ENCODE data around the gene RPL39L. TPM values are rescaled to one million over a fixed set of nuclear protein-coding genes. Genes with fewer than 3 reads are reported as not detected.

Gene RPL39L
- total RNA-seq, 1 experiment from 2014 or later, result 62.9 TPM

DNA sequence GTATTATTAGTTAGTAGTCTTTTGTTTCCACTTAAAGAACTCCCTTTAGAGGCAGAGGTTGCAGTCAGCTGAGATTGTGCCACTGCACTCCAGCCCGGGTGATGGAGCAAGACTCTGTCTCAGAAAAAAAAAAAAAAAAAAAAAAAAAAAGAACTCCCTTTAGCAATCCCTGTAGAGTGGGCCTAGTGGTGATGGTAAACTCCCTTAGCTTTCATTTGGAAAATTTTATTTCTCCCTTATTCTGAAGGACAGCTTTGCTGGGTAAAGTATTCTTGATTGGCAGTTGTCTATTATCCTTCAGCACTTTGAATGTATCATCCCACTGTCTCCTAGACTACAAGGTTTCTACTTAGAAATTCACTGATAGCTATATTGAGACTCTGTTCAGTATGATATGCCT, 46.0 kb downstream of the RPL39L start:
- no peaks in the 10 kb centered on the region for H3K27me3 ChIP-seq (ENCODE audit: control insufficient read depth, insufficient read depth, low read length)

DNA sequence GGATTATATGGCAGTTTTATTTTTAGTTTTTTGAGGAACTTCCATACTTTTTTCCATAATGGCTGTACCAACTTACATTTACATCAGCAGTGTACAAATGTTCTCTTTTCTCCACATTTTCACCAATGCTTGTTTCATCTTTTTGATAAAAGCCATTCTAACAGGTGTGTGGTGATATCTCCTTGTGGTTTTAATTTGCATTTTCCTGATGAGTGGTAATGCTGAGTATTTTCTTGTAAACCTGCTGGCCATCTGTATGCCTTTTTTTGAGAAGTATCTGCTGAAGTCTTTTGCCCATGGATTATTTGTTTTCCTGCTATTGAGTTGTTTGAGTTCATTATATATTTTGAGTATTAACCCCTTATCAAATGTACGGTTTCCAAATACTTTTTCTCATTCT, 50.6 kb downstream of the RPL39L start:
- H3K36me3 ChIP-seq (replicated peaks; ENCODE audit: control insufficient read depth, insufficient read depth, low read length), result no peaks in the 10 kb centered on the region
- no peak overlapping the region for H3K4me3 ChIP-seq (ENCODE audit: insufficient read depth, low read depth, low read length)
- H3K27me3 ChIP-seq (ENCODE audit: control insufficient read depth, insufficient read depth, low read length), result no peaks in the 10 kb centered on the region
- DNase-seq, result no peak

More for the DNA sequence above, 46.0 kb downstream of the RPL39L start:
- no peak for DNase-seq
- Histone ChIP-seq H3K4me3 (ENCODE audit: insufficient read depth, low read depth, low read length) (no peak overlapping the region), H3K36me3 (replicated peaks; ENCODE audit: control insufficient read depth, insufficient read depth, low read length) (no peaks in the 10 kb centered on the region)

DNA sequence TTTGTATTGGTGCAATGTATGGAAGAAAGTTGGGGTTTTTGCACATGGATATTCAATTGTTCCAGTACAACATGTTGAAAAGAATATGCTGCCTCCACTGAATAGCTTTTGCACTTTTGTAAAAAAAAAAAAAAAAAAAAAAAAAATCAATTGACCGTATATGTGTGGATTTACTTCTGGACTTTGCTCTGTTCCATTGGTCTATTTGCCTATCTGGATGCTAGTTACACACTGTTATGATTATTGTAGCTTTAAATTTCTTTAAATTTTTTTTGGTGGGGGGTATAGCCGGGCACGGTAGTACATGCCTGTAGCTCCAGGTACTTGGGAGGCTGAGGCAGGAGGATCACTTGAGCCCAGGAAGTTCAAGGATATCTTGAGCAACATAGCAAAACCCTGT, 52.5 kb downstream of the RPL39L start:
- Histone ChIP-seq H3K27me3 (ENCODE audit: control insufficient read depth, insufficient read depth, low read length) (no peaks in the 10 kb centered on the region), H3K4me3 (ENCODE audit: insufficient read depth, low read depth, low read length) (no peak overlapping the region), H3K36me3 (replicated peaks; ENCODE audit: control insufficient read depth, insufficient read depth, low read length) (no peaks in the 10 kb centered on the region)
- DNase-seq, result no peak

DNA sequence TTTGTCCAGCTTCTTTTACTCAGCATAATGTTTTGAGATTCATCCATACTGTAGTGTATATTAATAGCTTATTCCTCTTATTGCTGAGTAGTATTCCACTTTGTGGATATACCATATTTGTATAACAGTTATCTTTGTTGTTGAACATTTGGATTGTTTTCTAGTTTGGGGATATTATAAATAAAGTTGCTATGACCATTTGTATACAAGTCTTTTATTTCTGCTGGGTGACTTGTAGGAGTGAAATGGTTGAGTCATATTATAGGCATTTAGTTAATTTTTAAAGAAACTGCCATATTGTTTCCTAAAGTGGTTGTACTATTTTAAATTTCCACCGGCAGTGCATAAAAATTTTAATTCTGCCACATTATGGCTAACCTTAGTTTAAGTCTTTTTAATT, 53.4 kb downstream of the RPL39L start:
- H3K36me3 ChIP-seq (replicated peaks; ENCODE audit: control insufficient read depth, insufficient read depth, low read length), result no peaks in the 10 kb centered on the region
- DNase-seq, result no peak
- no peaks in the 10 kb centered on the region for H3K27me3 ChIP-seq (ENCODE audit: control insufficient read depth, insufficient read depth, low read length)
- no peak overlapping the region for H3K4me3 ChIP-seq (ENCODE audit: insufficient read depth, low read depth, low read length)

DNA sequence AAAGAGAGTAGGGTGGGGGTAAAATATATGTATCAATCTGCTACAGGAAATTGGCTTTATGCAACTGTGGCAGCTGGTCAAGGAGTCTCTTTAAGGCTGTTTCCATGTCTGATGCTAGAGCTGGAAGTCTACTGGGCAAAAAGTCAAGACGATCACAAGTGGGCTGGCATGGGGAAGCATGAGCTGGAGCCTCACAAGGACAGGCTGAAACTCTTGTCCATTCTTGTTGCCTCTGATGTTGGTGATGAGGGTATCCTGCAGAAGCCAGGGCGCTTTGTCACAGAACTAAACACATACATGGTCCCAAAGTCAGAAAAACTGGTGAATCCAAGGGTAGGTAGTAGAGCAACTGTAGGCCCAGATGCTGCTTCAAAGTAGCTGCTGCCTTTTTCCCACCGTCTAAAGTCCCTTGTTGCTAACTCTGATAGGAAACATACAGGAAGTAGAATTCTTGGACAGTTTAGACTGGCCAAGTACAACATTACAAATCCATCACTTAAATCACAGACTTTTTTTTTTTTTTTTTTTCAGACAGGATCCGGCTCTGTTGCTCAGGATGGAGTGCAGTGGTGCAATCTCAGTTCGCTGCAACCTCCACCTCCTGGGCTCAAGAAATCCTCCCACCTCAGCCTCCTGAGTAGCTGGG, 54.2 kb downstream of the RPL39L start:
- H3K4me3 ChIP-seq (ENCODE audit: insufficient read depth, low read depth, low read length), result no peak overlapping the region
- H3K36me3 ChIP-seq (replicated peaks; ENCODE audit: control insufficient read depth, insufficient read depth, low read length), result no peaks in the 10 kb centered on the region
- H3K27me3 ChIP-seq (ENCODE audit: control insufficient read depth, insufficient read depth, low read length), result no peaks in the 10 kb centered on the region
- DNase-seq, result no peak

DNA sequence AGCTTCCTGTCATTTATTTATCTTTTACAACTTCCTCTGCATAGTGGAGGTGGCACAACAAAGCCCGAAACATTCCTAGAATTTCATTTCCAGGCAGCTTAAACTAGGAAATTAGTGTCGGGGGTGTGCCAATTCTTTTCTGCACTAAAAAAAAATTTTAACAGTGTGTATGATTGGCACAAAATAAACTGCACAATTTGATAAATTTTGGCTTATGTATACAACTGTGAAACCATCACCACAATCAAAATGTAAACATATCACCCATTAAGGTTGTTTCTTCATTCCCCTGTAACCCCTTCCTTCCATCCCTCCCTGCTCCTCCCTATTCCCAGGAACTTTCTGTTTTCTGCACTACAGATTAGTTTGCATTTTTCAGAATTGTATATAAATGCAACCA, 54.7 kb downstream of the RPL39L start:
- no peak overlapping the region for H3K4me3 ChIP-seq (ENCODE audit: insufficient read depth, low read depth, low read length)
- H3K36me3 ChIP-seq (replicated peaks; ENCODE audit: control insufficient read depth, insufficient read depth, low read length), result no peaks in the 10 kb centered on the region
- no peak for DNase-seq

DNA sequence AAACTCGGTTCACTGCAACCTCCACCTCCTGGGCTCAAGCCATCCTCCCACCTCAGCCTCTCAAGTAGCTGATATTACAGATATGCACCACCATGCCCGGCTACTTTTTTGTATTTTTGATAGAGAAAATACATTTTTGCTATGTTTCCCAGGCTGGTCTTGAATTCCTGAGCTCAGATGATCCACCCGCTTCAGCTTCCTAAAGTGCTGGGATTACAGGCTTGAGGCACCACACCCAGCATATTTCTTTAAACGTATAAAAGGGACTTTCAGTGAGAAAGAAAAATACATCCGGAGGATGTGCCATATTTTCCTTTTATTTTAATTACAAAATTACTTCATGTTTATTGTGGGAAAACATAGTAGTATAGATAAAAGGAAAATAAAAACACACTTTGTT, 55.2 kb downstream of the RPL39L start:
- no peaks in the 10 kb centered on the region for H3K27me3 ChIP-seq (ENCODE audit: control insufficient read depth, insufficient read depth, low read length)
- no peak for DNase-seq
- no peak overlapping the region for H3K4me3 ChIP-seq (ENCODE audit: insufficient read depth, low read depth, low read length)

More for the DNA sequence above, 54.7 kb downstream of the RPL39L start:
- no peaks in the 10 kb centered on the region for H3K27me3 ChIP-seq (ENCODE audit: control insufficient read depth, insufficient read depth, low read length)

DNA sequence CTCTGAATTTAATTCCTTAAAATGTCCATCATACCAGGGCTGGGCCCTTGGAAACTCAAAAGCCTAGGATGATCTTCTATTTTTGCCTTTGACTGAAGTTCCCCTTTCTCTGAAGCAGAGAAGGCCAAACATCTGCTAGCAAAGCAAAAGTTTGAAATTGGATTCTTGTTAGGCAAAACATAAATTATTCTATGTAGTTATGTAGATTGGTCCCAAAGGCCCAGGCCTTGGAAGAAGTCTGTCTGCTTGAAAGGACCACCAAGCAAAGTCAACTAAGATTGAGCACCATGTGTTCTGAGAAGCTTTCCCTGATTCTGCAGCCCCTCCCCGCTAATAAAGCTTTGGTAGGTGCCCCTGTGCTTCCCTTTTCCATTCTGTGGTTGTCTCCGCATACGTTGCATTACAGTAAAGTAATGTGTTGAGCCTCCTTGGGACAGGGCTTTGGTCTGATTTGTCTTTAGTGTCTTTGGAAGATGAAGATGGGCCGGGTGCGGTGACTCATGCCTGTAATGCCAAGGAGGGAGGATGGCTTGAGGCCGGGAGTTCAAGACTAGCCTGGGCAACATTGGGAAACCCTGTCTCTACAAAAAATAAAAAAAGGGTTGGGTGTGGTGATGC, 56.4 kb downstream of the RPL39L start:
- DNase-seq, result no peak
- H3K36me3 ChIP-seq (replicated peaks; ENCODE audit: control insufficient read depth, insufficient read depth, low read length), result no peaks in the 10 kb centered on the region; the same call in 1 of the 2 replicates
- H3K27me3 ChIP-seq (ENCODE audit: control insufficient read depth, insufficient read depth, low read length), result no peaks in the 10 kb centered on the region
- no peak overlapping the region for H3K4me3 ChIP-seq (ENCODE audit: insufficient read depth, low read depth, low read length)

More for the DNA sequence above, 55.2 kb downstream of the RPL39L start:
- no peaks in the 10 kb centered on the region for H3K36me3 ChIP-seq (replicated peaks; ENCODE audit: control insufficient read depth, insufficient read depth, low read length)

DNA sequence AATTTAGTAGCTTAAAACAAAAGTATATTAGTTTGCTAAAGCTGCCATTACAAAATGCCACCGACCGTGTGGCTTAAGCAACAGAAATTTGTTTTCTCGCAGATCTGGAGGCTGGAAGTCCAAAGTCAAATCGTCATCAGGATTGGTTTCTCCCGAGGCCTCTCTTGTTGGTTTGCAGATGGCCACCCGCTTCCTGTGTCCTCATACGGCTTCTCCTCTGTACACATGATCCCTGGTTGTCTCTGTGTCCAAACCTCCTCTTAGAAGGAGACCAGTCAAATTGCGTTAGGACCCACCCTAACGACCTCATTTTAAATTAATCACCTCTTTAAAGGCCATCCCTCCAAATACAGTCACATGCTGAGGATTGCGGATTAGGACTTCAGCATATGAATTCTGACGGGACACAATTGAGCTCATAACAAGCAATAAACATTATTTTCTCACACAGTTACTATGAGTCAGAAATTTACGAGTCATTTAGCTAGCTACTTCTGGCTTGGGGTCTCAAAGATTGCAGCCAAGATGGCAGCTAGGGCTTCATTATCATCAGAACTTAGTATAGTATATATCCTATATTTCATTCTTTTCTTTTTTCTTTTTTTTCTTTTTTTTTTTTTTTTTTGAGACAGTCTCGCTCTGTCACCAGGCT, 58.4 kb downstream of the RPL39L start:
- H3K27me3 ChIP-seq (ENCODE audit: control insufficient read depth, insufficient read depth, low read length), result no peaks in the 10 kb centered on the region
- H3K4me3 ChIP-seq (ENCODE audit: insufficient read depth, low read depth, low read length), result no peak overlapping the region
- H3K36me3 ChIP-seq (replicated peaks; ENCODE audit: control insufficient read depth, insufficient read depth, low read length), result peaks cover 8% of the 10 kb centered on the region
- DNase-seq, result no peak

DNA sequence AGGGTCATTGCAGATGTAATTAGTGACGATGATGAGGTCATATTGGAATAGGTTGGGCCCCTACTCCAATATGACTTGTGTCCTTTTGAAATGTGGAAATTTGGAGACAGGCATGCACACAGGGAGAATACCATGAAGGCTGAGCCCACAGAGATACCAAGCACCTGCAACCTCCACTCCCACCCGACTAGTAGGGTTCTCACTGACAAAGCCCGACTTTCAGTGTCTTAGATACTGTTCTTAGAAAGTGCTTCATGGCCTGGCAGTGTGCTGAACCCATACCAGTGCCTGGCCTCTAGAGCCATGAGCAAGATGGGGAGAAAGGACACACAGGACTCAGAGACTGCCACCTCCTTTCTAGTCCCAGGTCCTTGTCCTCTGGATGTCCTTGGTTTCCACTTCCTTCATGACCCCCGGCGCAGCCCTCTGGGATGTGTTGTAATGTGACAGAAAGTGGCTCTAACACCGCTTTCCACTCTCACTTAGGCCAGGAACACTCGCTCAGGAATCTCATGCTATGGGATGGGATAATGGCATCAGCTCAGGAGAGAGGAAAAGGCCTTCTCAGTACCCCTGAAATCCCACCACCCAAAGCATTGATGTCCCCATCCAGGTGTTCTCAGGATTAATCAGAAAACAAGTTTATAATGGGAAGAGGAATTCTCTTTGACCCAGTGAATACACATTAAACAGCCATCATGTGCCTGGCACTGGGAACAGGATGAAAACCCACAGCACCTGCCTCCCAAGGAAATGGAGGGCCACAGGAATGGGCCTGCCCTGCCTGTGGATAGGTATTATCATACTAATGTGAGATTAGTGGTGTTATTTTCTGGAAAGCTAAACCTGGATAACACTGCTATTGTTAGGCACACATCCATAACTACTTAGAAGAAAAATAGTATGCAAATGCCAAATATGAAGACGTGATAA, 59.9 kb downstream of the RPL39L start:
- Histone ChIP-seq H3K4me3 (ENCODE audit: insufficient read depth, low read depth, low read length) (no peak overlapping the region), H3K36me3 (replicated peaks; ENCODE audit: control insufficient read depth, insufficient read depth, low read length) (peaks cover 14% of the 10 kb centered on the region), H3K27me3 (ENCODE audit: control insufficient read depth, insufficient read depth, low read length) (no peaks in the 10 kb centered on the region)
- DNase-seq, result no peak

DNA sequence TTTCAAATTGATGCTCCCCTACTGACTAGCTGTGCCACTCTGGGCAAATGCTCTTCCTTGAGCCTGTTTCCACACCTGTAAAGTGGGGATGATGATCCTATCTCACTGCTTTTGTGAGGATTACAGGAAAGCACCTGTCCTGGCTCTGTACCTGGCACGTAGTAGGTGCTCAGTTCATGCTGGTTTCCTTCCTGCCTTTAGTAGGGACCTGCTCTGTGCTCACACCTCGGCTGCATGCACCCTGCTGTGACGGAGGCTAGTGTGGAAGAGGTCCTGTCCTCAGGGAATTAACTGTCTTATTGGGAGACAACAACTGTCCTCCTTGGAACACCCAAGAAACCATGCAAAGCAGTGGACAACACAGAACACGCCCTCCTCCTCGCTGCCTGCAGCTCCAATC, 61.8 kb downstream of the RPL39L start:
- peaks cover 18% of the 10 kb centered on the region for H3K36me3 ChIP-seq (replicated peaks; ENCODE audit: control insufficient read depth, insufficient read depth, low read length)
- no peak for DNase-seq
- no peaks in the 10 kb centered on the region for H3K27me3 ChIP-seq (ENCODE audit: control insufficient read depth, insufficient read depth, low read length)
- H3K4me3 ChIP-seq (ENCODE audit: insufficient read depth, low read depth, low read length), result no peak overlapping the region

DNA sequence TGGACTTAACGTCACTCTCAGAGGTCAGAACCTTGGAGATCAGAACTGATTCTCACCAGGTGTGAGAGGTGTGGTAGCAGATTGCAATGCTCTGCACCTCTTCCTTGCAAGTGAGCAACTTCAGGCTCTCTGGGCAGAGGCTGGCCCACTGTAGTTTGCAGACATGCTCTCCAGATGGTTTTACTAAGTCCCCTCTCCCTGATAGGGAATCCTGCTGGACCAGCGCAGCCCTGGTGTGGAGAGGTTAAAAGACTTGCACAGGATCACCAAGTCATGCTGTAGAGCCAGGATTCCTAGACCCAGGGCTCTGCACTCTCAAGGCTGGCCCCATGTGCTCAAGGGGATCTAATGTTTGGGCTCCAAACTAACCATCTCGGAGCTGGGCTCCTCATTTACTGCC, 62.2 kb downstream of the RPL39L start:
- peaks cover 19% of the 10 kb centered on the region for H3K36me3 ChIP-seq (replicated peaks; ENCODE audit: control insufficient read depth, insufficient read depth, low read length)
- DNase-seq, result no peak
- no peak overlapping the region for H3K4me3 ChIP-seq (ENCODE audit: insufficient read depth, low read depth, low read length)
- H3K27me3 ChIP-seq (ENCODE audit: control insufficient read depth, insufficient read depth, low read length), result no peaks in the 10 kb centered on the region

DNA sequence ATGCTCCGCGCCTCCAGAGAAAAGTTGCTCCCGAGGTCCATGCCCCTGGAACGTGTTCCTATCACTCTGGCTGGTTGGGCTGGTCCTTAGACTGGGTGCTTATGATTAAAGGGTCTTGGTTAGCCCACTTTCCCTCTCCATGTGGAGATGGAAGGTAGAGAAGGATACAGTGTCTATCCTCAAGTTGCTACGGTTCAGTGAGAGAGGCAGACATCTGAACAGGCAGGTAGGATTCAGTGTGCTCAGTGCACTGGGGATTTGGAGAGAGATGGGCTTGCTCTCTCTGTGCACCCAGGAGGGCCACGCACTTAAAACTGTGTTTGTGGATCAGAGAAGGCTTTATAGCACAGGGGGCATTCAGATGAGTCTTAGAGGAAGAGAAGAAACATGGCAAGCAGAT, 63.0 kb downstream of the RPL39L start:
- Histone ChIP-seq H3K4me3 (ENCODE audit: insufficient read depth, low read depth, low read length) (no peak overlapping the region), H3K27me3 (ENCODE audit: control insufficient read depth, insufficient read depth, low read length) (no peaks in the 10 kb centered on the region), H3K36me3 (replicated peaks; ENCODE audit: control insufficient read depth, insufficient read depth, low read length) (peaks cover 21% of the 10 kb centered on the region)
- DNase-seq, result no peak

DNA sequence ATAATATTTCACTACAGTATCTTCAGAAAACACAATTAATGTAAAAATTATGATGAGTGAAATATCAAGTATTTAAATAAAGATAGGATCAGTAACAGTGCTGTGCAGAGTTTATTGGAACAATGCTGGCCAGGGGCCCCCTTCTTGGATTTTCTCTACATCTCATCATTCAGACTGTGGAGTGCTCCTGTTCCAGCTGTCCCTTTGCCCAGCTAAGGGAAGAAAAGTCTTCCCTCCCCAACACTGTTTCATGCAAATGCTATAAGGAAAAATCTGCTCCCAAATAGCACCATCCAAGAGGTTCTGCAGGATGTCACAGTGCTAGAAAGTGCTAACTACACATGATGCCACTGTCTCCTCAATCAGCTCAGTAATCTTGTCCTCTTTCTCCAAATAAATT, 64.5 kb downstream of the RPL39L start:
- peaks cover 21% of the 10 kb centered on the region for H3K36me3 ChIP-seq (replicated peaks; ENCODE audit: control insufficient read depth, insufficient read depth, low read length)
- H3K4me3 ChIP-seq (ENCODE audit: insufficient read depth, low read depth, low read length), result no peak overlapping the region
- no peak for DNase-seq
- H3K27me3 ChIP-seq (ENCODE audit: control insufficient read depth, insufficient read depth, low read length), result no peaks in the 10 kb centered on the region
